22Rv1 (cell line): Measurements from ENCODE around the gene VASP.

Source experiments
- CTCF ChIP-seq: fragments of 450-650 bp; IDR thresholded peaks from 2 replicates; pipeline ENCODE4 v1.5.1; 2017; ENCODE audit warnings: mild to moderate bottlenecking
- ZFX ChIP-seq: fragments of 450-650 bp; IDR thresholded peaks from 2 replicates; pipeline ENCODE4 v1.6.1; 2017; ENCODE audit warnings: antibody characterized with exemption, borderline replicate concordance

DNA sequence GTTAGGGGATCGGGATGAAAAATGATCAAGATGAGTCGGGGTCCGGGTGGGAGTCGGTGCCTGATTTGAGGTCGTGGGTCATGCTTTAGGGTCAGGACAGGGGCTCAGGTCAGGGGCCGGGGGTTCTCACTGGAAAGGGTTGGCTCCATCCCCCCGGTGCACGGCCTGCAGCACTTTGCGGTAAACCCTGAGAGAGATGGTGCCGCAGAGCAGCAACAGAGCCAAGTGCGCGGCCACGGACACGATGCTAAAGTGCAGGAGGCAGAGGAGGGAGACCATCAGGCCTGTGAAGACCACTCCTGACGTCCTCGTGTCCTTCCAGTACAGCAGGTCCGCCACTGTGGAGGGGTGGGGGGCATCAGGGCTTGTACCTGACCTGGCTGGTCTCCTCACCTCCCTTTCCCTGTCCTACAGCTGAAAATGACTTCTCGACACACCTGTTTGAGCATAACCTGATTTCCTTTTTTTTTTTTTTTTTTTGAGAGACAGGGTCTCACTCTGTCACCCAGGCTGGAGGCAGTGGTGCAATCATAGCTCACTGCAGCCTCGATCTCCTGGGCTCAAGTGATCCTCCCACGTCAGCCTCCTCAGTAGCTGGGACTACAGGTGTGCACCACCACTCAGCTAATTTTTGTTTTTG is 17.9 kb upstream of the VASP start:
- TF ChIP-seq CTCF (no peak), ZFX (no peak)
